Activated CD4-positive, CD25-positive, alpha-beta regulatory T cell (primary cell): Measurements from ENCODE around the gene PDCD10.

Experiments
- DNase-seq, 4 experiments: peaks; one replicate each; lab custom pipeline; 2025; lab: John Stamatoyannopoulos, UW

Gene PDCD10

DNA sequence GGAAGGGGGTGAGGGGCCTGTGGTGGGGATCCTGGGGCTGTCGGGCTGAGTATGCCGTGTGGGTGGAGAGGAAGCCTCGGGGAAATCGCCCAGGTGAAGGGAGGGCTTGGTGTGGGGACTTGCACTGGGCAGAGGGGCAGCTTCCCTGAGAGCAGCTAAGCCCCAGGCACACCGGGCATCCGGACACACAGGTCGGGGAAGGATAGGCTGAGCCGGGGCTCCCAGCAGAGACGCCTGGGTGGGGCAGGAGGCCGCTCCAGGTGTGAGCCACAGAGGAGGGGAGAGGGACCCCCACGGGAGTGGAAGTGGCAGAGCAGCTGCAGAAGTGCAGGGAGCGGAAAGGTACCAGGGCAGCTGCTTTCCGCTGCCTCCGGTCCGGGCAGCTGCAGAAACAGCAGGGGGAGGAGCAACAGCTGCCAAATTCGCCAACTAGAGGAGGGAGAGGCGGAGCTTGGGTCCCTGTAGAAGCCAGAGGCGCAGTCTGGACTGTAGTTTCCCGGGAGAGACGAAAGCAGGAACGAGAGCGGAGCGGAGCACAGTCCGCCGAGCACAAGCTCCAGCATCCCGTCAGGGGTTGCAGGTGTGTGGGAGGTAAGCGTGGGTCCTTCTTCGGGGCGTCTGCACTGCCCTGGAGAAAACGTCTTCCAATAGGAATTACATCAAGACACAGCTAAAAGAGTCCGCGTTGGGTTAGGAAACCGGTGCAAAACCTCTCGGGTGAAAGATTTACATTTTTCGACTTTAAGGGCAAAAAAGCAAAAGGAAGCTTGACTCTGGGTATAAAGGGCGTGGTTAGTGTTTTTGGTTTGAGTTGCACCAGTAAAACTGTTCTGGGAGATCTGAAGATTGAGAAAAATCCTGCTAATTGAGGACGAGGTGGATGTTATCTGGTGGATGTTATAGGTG lies 794 bp upstream of the PDCD10 start, which contains the start of gene SERPINI1:
Gene SERPINI1 (plus strand): TSS at position 489 of the 906 bp plus-strand sequence. CDS start 53,408 bp downstream, outside the sequence.
- DNase-seq = peak; percentile 53 to 57 (median 54)

DNA sequence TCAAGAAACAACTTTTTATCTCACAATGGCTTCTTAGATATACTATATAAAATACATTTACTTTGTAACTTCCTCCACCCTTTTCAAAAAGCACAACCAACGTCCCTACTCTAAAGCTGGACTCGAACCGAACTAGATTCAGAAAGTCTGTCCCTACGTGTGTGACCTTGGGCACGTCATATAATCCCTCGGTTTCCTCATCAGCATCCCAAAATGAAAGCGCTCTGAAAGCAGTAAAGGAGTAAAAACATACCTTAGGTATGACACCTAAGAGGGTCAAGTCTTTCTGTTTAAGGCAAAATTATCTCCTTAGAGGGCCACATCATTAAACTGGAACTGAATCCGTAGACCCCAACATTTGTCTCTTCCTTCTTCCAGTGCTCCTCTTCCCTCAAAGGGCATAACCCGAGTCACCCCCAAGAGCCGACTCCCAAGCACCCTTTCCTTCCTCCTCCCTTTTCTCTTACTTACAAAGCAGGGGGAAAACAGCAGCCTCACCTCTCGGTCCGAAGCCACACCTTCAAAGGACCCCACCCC lies 663 bp downstream of the PDCD10 start:
- no peak for DNase-seq

DNA sequence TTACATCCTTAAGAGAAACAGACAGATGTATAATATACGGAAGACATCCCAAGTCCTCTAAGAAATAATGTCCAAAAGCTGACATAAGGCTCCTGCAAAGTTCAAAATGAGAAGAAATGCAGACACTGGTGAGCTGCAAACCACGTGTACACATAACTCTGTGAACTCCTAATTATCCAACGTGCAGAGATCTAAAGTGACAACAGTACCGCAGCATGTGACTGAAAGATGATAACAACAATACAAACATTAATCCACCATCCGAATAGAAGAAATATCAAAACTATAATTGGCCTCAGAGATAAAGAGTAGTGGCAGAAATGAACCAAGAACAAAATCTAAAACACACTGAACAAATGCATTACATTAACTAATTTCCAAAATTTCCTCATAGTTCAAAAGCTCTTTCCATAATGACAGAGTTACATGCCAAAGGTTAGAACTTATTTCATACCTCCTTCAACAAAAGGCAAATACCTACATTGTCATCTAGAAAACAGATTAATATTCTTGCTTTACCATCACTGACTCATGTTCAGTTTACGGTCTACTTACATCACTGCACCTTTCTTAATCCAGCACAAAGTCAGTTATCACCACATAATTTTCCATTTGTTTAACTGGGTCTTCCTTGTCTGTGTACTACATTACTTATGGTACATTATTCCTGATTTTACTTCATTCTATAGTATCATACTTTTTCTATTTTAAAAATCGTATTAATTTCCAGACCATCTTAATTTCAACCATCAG lies 2.2 kb downstream of the PDCD10 start:
- DNase-seq = no peak

DNA sequence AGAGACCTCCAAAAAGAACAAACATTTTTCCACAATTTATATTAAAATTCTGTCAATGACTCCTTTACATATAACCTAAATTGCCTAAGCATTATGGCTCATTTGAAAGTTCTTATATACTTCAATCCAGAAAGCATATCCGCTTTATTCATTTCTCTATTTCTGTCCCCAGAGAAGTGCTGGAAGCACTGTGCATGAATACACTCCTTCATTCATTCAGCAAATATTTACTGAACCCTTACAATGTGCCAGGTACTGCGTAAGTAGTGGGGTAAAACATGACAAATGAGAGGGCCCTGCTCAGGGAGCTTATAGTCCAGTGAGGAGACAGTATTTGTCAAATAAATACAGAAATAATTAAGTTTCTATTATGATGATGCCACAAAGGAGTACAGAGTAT lies 3.3 kb downstream of the PDCD10 start:
- DNase-seq = no peak

DNA sequence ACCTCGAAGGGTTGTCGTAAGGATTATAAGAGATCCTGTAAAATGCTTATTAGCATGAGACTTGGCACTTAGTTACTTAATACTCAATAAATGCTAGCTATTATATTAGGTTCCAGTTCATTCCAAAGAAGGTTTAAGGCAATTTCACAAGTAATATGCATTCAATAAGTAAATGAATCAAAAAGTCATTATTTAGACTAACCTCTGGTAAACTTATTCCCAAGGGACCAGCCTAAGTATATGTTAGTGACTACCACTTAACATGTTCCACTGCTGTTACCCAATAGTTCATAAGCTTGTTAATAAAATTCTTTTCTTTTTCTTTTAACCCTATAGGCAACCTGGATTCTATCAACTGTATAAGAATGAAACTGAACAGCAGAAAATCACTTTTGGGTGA lies 5.1 kb downstream of the PDCD10 start:
- no peak for DNase-seq

DNA sequence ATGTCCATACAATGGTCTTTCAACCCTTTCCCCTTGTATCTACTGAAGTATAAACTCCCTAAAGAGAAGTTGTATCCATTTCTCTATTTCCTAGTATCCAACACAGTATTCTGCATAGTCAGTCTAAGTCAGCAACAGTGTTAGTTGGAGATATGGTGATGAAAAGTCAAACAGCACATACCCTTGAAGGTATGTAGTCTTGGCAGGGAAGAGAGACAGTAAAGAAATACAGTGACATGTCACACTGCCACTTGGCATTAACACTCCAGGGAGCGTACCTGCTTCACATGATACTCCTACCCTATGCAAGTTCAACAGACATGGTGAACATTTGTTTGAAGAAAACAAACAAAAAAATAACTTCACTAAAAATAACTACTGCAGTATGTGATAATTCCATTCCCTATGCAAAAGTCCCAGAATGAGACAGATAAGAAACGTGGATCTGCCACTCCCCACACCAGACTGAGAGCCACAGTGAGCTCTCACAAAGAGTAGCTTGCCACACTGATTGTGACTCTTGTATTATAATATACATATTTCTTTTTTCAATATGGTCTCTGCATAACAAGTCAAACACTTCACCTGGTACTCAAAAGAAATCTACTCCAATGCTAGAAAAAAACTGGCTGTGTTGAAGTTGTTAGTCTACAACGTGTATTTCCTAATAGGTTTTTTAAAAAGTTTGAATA lies 5.9 kb downstream of the PDCD10 start:
- DNase-seq = no peak

DNA sequence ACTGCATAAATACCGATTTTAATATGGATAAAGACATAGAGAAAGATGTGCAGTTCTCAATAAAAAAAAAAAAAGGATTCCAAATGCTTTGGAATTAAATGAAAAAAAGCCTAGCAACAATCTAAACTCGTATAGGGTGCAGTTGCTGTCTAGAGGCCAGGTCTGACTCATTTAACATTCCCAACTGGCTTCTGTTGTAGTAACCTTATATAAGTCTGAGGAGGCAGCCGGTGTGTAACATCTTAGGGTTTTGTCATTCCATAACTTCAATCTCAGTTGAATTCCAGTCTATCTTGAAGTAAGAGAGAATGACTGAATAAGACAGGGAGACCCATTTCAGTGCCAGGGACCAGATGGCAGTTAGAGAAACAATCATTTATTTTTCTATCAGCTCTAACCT lies 6.5 kb downstream of the PDCD10 start:
- no peak for DNase-seq

DNA sequence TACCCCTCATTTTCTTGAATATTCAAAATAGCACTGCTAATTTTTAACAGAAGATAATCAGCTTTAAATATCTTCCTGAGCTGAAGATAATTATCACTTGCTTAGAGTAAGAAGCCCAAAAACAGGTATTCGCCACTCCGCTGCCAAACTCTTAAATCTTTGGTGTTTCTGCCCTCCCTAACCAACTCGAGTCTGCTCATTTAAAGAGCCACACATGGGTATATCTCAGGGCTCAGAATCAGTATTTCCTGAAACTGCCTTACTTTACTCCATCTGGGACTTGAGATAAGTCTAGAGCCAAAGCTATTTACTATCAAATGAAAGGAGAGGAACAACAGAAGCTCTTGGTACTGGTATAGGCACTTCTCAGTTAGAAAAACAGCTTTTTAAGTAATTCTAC lies 10.8 kb downstream of the PDCD10 start:
- DNase-seq = no peak

DNA sequence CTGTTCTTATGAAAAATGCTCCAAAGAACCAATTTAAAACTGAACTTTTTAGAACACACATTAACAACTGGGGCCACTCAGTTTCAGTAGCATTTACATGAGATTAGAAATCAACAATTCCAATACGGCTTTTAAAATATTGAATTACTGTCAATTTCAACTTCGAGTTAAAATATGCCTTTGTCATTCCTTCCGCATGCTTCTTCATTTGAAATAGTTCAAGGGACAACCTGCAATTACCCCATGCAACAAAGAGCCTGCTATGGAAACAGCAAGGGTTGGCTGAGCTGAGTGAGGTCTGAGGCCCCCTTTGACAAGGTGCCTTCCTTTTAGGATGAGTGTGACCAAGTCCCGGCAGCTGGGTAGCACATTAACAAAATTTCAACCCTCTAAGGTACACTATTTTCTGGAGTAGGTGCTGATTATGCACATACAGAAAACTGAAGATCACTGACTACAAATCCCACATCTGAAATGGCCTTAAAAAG lies 11.6 kb downstream of the PDCD10 start:
- DNase-seq = no peak

DNA sequence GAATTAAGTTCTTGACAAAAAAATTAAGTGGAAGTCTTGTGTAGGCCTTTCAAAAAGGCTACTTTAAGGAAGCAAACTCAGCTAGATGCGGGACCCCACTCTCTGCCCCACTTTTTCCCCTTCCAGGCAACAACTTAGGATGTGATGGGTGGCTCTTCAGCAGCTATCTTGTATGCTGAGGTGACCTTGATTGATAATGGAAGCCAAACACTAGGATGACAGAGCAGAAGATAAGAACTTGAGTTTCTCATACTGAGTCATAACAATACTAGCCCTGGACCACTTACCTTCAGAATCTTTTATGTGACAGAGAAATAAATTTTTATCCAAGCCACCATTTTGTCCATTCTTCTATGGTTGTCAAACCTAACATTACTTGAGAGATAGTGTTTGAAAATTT lies 16.1 kb downstream of the PDCD10 start:
- DNase-seq = no peak

DNA sequence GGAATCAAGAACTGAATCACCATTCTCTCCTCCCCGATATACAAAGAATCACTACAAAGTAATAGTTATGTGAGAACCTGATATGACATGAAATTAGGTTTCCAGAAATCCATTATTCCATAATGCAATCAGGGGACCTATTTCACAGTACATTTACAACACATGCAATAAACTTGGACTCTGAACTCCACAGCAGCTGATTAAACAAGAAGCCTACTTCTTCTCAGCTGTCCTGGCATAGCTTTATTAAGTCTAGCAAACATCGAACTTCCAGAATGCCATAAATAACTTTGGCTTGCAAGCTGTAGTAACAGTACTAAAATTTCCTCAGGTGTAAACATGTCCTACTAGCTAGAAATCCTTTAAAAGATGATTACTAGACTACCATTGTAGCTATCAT lies 17.8 kb downstream of the PDCD10 start:
- DNase-seq = no peak

DNA sequence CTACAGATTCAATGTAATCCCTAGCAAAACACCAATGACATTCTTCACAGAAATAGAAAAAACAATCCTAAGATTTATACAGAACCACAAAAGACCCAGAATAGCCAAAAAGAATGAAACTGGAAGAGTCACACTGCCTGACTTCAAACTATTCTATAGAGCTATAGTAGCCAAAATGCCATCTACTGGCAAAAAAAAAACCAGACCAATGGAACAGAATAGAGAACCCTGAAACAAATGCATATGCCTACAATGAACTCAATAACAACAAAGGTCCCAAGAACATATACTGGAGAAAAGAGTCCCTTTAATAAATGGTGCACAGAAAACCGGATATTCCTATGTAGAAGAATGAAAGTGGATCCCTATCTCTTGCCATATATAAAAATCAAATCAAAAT lies 19.8 kb downstream of the PDCD10 start:
- DNase-seq = no peak

DNA sequence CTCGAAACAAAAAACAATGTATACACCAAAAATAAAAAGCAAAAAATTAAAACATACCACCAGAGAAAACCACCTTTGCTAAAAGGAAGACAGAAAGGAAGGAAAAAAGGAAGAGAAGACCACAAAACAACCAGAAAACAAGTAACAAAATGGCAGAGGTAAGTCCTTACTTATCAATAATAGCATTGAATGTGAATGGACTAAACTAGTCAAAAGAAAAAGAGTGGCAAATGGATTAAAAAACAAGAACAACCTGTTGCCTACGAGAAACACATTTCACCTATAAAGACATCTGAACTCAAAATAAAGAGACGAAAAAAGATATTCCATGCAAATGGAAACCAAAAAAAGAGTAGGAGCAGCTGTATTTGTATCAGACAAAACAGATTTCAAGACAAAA lies 22.2 kb downstream of the PDCD10 start:
- no peak for DNase-seq

DNA sequence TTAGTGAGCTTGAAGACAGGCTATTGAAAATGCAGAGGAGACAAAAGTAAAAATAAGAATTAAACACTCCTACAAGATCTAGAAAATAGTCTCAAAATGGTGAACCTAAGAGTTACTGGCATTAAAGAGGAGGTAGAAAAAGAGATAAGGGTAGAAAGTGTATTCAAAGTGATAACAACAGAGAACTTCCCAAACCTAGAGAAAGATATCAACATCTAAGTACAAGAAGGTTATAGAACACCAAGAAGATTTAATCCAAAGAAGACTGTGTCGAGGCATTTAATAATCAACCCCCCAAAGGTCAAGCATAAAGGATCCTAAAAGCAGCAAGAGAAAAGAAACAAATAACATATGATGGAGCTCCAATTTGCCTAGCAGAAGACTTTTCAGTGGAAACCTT lies 23.3 kb downstream of the PDCD10 start:
- DNase-seq = no peak

DNA sequence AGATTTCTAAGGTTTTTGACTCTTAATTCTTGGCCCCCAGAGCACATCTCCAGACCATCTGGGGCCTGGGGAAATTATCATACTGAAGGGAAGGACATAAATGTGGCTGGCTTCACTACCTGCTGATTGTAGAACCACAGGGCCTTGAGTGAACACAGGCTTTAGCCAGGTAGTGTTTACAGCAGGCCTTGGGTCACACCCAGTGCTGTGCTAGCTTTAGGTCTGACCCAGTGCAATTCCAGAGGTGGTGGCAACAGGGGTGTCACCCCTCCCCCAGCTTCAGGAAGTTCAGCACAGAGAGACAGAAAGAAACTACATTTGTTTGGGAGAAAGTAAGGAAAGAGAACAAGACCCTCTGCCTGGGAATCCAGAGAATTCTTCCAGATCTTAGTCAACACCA lies 24.1 kb downstream of the PDCD10 start:
- DNase-seq = no peak

DNA sequence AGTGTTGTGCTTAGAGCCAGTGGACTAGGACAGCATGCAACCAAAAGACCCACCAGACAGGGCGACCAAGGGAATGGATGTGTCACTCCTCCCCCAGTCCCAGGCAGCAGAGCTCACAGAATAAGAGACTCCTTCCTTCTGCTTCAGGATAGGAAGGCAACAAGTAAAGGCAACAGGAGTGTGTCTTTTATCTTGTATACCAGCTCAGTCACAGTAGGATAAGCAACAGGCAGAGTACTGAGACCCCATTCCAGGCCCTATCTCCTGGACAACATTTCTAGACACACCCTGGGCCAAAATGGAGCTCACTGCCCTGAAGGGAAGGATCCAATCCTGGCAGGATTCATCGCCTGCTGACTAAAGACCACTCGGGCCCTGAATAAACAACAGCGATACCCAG lies 25.0 kb downstream of the PDCD10 start:
- no peak for DNase-seq

DNA sequence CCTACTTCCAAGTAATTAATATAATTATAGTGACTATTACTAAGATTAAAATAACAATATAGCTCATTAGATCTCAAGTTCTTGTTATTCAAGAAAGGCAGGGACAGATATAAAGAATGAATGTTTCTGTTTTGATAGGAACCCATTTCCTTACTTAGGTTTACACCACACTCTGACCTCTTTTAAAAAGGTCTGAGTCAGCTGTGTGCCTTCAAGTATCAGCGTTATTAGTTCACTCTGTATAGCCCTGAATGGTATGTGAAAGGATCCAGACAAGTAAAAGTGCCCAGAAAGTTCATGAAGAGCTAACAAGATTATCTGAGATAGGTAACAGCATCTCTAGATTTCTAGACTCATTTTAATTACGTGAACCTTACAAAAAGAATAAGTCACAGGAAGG lies 28.9 kb downstream of the PDCD10 start:
- no peak for DNase-seq

DNA sequence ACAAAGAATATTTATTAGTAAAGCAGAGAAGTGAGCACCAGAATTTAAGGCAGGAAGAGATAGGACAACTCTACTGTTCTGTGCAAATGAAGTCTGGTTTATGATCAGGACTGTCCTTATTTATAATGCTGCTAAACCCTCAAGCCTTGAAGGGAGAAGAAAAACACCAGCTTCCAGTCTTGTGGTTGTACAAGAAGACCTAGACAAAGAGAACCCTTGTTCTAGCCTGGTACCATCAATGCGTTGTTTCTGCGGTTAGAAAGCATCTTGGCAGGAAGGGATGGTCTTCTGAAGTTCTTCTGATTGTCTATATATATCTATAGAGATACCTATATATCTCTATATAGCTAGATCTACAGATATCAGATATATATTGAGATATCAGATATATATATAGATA lies 33.8 kb downstream of the PDCD10 start:
- DNase-seq = no peak

DNA sequence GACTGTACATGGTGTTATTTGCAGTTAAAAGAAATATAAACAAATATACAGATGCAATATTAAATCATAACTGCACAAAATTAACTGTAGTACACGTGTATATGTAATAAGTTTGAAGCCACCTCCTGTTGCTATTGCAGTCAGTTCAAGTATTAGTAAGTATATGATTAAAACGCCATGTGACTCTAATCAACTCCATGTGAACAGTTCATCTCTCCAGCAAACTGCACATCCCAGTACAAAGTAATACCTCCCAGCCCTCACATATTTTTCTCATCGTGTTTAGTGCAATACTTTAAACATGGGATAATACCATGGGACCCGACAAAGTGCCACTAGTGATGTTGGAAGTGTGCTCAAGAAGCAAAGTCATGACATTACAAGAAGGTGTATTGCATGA lies 34.6 kb downstream of the PDCD10 start:
- DNase-seq = no peak

DNA sequence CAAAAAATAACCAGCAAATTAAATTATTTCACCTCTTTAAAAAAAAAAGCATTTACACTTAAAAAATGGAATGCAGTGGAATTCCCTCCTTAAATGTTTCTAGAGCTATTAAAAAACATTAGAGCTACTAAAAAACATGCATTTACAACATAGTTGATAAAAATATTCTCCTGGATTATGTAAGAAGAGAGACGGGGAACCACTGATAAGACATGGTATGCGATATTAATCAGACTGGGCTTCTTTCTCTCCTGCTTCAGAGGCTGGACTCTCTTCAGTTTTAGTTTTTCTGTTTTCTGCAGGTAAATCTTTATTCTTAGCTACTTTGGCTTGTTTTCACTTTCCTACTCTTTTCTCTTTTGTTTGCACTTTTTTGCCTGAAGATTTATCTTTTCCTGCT lies 40.6 kb downstream of the PDCD10 start:
- no peak for DNase-seq

DNA sequence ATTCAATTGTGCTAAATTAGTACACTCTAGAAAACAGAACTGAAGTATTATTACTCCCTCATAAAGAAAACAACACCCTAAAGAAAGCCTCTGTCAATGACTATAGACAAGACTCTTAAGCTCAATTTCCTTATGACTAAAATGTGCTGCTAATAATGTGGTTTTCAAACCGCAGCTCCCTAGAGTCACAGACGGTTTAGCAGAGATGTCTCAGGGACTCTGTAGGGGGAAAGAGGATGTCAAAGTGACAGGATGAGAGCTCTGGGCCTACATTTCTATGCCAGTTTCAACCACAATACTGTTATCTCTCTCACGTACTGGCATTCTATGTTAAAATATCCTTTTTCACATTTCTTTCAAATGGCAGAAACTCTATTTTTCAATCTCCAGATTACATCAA lies 43.3 kb downstream of the PDCD10 start:
- no peak for DNase-seq

DNA sequence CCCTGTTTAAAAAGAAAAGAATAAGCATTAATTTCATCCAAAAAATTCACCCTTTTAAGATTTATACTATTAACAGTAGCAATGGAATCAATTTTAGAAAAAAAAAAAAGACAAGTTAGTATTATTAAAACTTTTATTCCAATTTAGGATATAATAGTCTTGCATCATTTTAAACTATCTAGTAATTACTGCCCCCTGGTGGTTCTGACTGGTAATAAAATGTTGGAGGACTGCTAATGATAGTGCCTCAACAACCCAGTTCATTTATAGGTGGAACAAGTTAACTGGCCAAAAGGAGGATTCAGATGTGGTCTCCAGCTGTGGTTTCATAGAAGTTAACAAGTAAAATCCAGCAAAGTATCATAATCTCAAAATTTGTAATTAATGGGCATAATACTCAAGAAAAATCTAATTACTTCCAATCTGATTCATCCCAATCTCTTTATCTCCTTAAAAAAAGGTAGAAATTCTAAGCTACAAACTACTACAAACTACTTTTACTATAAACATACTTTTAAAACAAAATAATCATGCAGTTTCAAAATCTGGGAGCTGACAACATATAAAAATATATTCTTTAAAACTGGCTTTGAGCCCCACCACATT lies 50.2 kb downstream of the PDCD10 start:
- DNase-seq = peak; percentile 1 to 24 (median 13)
